K562 (cell line): ENCODE data around the gene EID2. TPM values are rescaled to one million over a fixed set of nuclear protein-coding genes. Genes with fewer than 3 reads are reported as not detected.

ENCODE experiments used
- GATAD2A ChIP-seq: fragments of 450-650 bp; IDR thresholded peaks from 2 replicates; pipeline ENCODE4 v1.6.1; 2017
- MBD2 ChIP-seq: sonication (generic); IDR thresholded peaks from 2 replicates; pipeline ENCODE4 v1.6.1; 2016; ENCODE audit warnings: low read depth, borderline replicate concordance
- RREB1 ChIP-seq: fragments of 250-450 bp; sonication (Bioruptor Pico); IDR thresholded peaks from 2 replicates; pipeline ENCODE4 v1.4.0; 2020
- SIRT6 ChIP-seq: IDR thresholded peaks from one replicate; pipeline ENCODE4 v1.6.1; 2012; ENCODE audit warnings: low read depth, mild to moderate bottlenecking, control low read depth, inconsistent platforms, low read length, moderate library complexity
- SLC30A9 ChIP-seq: fragments of 250-450 bp; sonication (Bioruptor Pico); IDR thresholded peaks from 2 replicates; pipeline ENCODE4 v1.8.0; 2022; ENCODE audit warnings: mild to moderate bottlenecking, moderate library complexity
- ZFP36 ChIP-seq: fragments of 150-350 bp; IDR thresholded peaks from 2 replicates; pipeline ENCODE4 v1.6.1; 2018; ENCODE audit warnings: low read length, low read depth; ENCODE audit not compliant: partially characterized antibody
- ZNF12 ChIP-seq: sonication (generic); formaldehyde crosslinking; IDR thresholded peaks from 2 replicates; pipeline ENCODE4 v1.4.0; 2020; ENCODE audit warnings: mild to moderate bottlenecking, missing genetic modification reagents
- ZNF232 ChIP-seq: sonication (generic); formaldehyde crosslinking; IDR thresholded peaks from 2 replicates; pipeline ENCODE4 v1.8.0; 2022; ENCODE audit warnings: mild to moderate bottlenecking, missing genetic modification reagents
- ZNF354B ChIP-seq: fragments of 250-450 bp; sonication (Bioruptor Pico); IDR thresholded peaks from 2 replicates; pipeline ENCODE4 v1.4.0; 2020
- polyA plus RNA-seq, 8 experiments: library from polyadenylated mRNA; depleted of rRNA in 4 of 8; stranded (reverse) in 5 of 8; unstranded in 3 of 8; fragments of >200 nt; fragmentation: Nextera tagmentation in 2 of 8; fragmentation: Illumina TruSeq in 1 of 8; extraction: Ambion mirVana in 2 of 8; extraction: Trizol in 1 of 8; gene quantifications; 2 replicates each; pipeline versions ENCODE4 v1.2.1 to v1.2.3, GENCODE V29; 2011 to 2014; ENCODE audit warnings: inconsistent platforms in 1 of 8, missing spikeins in 1 of 8
- total RNA-seq, 7 experiments: library from RNA; depleted of rRNA in 6 of 7; stranded (reverse); fragments of >200 nt in 6 of 7; fragmentation: Illumina TruSeq in 2 of 7; extraction: Trizol in 2 of 7; gene quantifications; 2 replicates each; pipeline versions ENCODE4 v1.2.1 to v1.2.3, GENCODE V29; 2011 to 2021; ENCODE audit warnings: low replicate concordance in 1 of 7
- TF ChIP-seq, protein P1 (sequence below): fragments of 150-350 bp; IDR thresholded peaks from 2 replicates; pipeline ENCODE4 v1.6.1; 2014; ENCODE audit warnings: low read depth, mild to moderate bottlenecking, low read length, borderline replicate concordance
- TF ChIP-seq, protein P2 (sequence below): fragments of 450-650 bp; IDR thresholded peaks from 2 replicates; pipeline ENCODE4 v1.6.1; 2018; ENCODE audit not compliant: partially characterized antibody
- TF ChIP-seq, protein P3 (sequence below): sonication (generic); formaldehyde crosslinking; IDR thresholded peaks from 2 replicates; pipeline ENCODE4 v1.8.0; 2022; ENCODE audit warnings: mild to moderate bottlenecking, low read depth, missing genetic modification reagents

The EID2 gene
- total and polyA plus RNA-seq, 9 of the 15 experiments (the other 6 are each of a cell fraction or from before 2014, with no cell fraction given) = 2.5 to 18.5 (median 11.3) TPM

DNA sequence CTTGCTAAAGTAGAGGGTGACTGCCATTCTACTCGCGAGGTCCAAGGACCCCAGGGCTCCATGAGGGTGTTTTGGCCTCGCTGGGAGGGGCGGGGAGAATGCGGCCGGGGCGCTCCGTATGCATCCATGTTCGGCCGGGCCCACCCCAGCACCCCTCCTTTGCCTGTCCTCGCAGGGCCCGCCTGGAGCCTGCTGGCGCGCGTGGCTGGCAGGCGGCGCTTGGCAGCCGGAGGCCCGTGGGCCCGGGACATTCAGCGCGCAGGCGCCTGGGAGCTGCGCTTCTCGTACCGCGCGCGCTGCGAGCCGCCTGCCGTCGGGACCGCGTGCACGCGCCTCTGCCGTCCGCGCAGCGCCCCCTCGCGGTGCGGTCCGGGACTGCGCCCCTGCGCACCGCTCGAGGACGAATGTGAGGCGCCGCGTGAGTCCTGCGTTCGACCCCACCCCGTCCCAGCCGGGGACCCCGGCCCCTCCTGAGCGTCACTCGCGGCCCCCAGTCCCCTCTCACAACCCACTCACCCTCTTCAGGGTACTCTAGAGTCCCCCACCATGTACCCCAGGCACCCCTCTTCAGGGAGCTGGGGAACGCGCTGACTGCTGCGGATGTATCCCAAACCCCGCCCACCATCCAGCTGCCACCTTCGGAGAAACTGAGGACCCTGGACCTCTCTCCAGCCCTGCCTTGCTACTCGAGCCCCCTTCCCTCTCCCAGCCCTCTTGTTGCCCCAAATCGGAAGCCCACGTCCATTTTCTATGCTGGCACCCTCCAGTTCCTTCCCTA is 37.1 kb downstream of the EID2 start (continued):
- TF ChIP-seq, protein P1, sequence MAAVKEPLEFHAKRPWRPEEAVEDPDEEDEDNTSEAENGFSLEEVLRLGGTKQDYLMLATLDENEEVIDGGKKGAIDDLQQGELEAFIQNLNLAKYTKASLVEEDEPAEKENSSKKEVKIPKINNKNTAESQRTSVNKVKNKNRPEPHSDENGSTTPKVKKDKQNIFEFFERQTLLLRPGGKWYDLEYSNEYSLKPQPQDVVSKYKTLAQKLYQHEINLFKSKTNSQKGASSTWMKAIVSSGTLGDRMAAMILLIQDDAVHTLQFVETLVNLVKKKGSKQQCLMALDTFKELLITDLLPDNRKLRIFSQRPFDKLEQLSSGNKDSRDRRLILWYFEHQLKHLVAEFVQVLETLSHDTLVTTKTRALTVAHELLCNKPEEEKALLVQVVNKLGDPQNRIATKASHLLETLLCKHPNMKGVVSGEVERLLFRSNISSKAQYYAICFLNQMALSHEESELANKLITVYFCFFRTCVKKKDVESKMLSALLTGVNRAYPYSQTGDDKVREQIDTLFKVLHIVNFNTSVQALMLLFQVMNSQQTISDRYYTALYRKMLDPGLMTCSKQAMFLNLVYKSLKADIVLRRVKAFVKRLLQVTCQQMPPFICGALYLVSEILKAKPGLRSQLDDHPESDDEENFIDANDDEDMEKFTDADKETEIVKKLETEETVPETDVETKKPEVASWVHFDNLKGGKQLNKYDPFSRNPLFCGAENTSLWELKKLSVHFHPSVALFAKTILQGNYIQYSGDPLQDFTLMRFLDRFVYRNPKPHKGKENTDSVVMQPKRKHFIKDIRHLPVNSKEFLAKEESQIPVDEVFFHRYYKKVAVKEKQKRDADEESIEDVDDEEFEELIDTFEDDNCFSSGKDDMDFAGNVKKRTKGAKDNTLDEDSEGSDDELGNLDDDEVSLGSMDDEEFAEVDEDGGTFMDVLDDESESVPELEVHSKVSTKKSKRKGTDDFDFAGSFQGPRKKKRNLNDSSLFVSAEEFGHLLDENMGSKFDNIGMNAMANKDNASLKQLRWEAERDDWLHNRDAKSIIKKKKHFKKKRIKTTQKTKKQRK = no peak
- TF ChIP-seq, protein P2, sequence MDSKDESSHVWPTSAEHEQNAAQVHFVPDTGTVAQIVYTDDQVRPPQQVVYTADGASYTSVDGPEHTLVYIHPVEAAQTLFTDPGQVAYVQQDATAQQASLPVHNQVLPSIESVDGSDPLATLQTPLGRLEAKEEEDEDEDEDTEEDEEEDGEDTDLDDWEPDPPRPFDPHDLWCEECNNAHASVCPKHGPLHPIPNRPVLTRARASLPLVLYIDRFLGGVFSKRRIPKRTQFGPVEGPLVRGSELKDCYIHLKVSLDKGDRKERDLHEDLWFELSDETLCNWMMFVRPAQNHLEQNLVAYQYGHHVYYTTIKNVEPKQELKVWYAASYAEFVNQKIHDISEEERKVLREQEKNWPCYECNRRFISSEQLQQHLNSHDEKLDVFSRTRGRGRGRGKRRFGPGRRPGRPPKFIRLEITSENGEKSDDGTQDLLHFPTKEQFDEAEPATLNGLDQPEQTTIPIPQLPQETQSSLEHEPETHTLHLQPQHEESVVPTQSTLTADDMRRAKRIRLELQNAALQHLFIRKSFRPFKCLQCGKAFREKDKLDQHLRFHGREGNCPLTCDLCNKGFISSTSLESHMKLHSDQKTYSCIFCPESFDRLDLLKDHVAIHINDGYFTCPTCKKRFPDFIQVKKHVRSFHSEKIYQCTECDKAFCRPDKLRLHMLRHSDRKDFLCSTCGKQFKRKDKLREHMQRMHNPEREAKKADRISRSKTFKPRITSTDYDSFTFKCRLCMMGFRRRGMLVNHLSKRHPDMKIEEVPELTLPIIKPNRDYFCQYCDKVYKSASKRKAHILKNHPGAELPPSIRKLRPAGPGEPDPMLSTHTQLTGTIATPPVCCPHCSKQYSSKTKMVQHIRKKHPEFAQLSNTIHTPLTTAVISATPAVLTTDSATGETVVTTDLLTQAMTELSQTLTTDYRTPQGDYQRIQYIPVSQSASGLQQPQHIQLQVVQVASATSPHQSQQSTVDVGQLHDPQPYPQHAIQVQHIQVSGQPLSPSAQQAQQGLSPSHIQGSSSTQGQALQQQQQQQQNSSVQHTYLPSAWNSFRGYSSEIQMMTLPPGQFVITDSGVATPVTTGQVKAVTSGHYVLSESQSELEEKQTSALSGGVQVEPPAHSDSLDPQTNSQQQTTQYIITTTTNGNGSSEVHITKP = no peak
- peak; percentile 97 for TF ChIP-seq ZNF232 (CRISPR knock-in tag)
- no peak for TF ChIP-seq SIRT6
- TF ChIP-seq ZFP36 = no peak
- no peak for TF ChIP-seq ZNF354B (CRISPR knock-in tag)
- no peak for TF ChIP-seq GATAD2A
- TF ChIP-seq SLC30A9 (CRISPR knock-in tag) = no peak
- TF ChIP-seq, protein P3, sequence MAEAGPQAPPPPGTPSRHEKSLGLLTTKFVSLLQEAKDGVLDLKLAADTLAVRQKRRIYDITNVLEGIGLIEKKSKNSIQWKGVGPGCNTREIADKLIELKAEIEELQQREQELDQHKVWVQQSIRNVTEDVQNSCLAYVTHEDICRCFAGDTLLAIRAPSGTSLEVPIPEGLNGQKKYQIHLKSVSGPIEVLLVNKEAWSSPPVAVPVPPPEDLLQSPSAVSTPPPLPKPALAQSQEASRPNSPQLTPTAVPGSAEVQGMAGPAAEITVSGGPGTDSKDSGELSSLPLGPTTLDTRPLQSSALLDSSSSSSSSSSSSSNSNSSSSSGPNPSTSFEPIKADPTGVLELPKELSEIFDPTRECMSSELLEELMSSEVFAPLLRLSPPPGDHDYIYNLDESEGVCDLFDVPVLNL (CRISPR knock-in tag) = peak; percentile 77; the same call in 1 of the 2 replicates
- no peak; the same call in 1 of the 2 replicates for TF ChIP-seq MBD2
- TF ChIP-seq RREB1 (CRISPR knock-in tag) = no peak
- TF ChIP-seq ZNF12 (CRISPR knock-in tag) = peak; percentile 87; the same call in 1 of the 2 replicates
